Sigmoid colon (tissue), 7 donors: ENCODE results near the gene ALB. TPM values are rescaled to one million over a fixed set of nuclear protein-coding genes. Genes with fewer than 3 reads are reported as not detected.

Source experiments
- DNase-seq: peaks from one replicate; pipeline ENCODE4 v3.0.0-alpha.2; 2019
- H3K27ac ChIP-seq, 4 donors: fragments of 200-600 bp; sonication (generic); one replicate each; pipeline ENCODE4 v1.5.1; 2016 to 2019; ENCODE audit warnings: mild to moderate bottlenecking in 1 of 4
- H3K27me3 ChIP-seq, 3 donors: fragments of 200-600 bp; sonication (generic); one replicate each; pipeline ENCODE4 v1.5.1; 2019; ENCODE audit warnings: mild to moderate bottlenecking in 1 of 3
- H3K36me3 ChIP-seq, 4 donors: fragments of 200-600 bp; sonication (generic); one replicate each; pipeline ENCODE4 v1.5.1; 2016 to 2019
- H3K4me1 ChIP-seq, 4 donors: fragments of 200-600 bp; sonication (generic); one replicate each; pipeline ENCODE4 v1.5.1; 2017 to 2019
- H3K4me3 ChIP-seq, 4 donors: fragments of 200-600 bp; sonication (generic); one replicate each; pipeline ENCODE4 v1.5.1; 2017 to 2019; ENCODE audit warnings: mild to moderate bottlenecking in 2 of 4, moderate library complexity in 1 of 4
- H3K9me3 ChIP-seq, 4 donors: fragments of 200-600 bp in 3 of 4; sonication (generic) in 3 of 4; one replicate each; pipeline versions ENCODE4 v1.5.1 to v1.6.1; 2013 to 2019
- EP300 ChIP-seq, 4 donors: sonication (generic); formaldehyde crosslinking; IDR thresholded peaks; one replicate each; pipeline ENCODE4 v1.6.1; 2017; ENCODE audit warnings: antibody characterized with exemption in 4 of 4
- POLR2A ChIP-seq, 2 donors: fragments of 450-650 bp; IDR thresholded peaks; one replicate each; pipeline ENCODE4 v1.6.1; 2016; ENCODE audit warnings: antibody characterized with exemption in 2 of 2, mild to moderate bottlenecking in 2 of 2, moderate library complexity in 2 of 2
- POLR2AphosphoS5 ChIP-seq, 4 donors: sonication (generic); formaldehyde crosslinking; IDR thresholded peaks; one replicate each; pipeline ENCODE4 v1.6.1; 2017; ENCODE audit warnings: antibody characterized with exemption in 4 of 4
- WGBS, 2 donors: extraction: QIAGEN DNeasy Blood & Tissue Kit; methylation state at CpG; one replicate each; pipeline ENCODE4 v1.1.7; 2013; 5-methylcytosine and 5-hydroxymethylcytosine counted together
- intact Hi-C: fragments of 100-400 bp; cut with DNase I; formaldehyde crosslinking; loops from one replicate; pipeline ENCODE4 v1.15.1; 2023
- polyA plus RNA-seq, 3 donors: library from polyadenylated mRNA; stranded (reverse); fragments of 200-250 nt; gene quantifications; one replicate each; pipeline ENCODE4 v1.2.3, GENCODE V29; 2013
- total RNA-seq, 4 donors: library from RNA; depleted of rRNA; stranded (reverse); fragments of >200 nt; gene quantifications; one replicate each; pipeline ENCODE4 v1.1.0, GENCODE V29; 2016
- TF ChIP-seq, protein P1 (sequence below), 4 experiments: fragments of 450-650 bp in 3 of 4; fragments of 200-600 bp in 1 of 4; IDR thresholded peaks; one replicate each; pipeline ENCODE4 v1.5.1; 2016 to 2019; ENCODE audit warnings: antibody characterized with exemption in 4 of 4, mild to moderate bottlenecking in 3 of 4, moderate library complexity in 2 of 4
- donor health status: healthy with polysubstance abuse.
- donor health status: Bipolar disorder and iron deficiency.
- donor health status: healthy.

The ALB gene
- total and polyA plus RNA-seq, 7 donors: 0.96 TPM; not detected in 6

DNA sequence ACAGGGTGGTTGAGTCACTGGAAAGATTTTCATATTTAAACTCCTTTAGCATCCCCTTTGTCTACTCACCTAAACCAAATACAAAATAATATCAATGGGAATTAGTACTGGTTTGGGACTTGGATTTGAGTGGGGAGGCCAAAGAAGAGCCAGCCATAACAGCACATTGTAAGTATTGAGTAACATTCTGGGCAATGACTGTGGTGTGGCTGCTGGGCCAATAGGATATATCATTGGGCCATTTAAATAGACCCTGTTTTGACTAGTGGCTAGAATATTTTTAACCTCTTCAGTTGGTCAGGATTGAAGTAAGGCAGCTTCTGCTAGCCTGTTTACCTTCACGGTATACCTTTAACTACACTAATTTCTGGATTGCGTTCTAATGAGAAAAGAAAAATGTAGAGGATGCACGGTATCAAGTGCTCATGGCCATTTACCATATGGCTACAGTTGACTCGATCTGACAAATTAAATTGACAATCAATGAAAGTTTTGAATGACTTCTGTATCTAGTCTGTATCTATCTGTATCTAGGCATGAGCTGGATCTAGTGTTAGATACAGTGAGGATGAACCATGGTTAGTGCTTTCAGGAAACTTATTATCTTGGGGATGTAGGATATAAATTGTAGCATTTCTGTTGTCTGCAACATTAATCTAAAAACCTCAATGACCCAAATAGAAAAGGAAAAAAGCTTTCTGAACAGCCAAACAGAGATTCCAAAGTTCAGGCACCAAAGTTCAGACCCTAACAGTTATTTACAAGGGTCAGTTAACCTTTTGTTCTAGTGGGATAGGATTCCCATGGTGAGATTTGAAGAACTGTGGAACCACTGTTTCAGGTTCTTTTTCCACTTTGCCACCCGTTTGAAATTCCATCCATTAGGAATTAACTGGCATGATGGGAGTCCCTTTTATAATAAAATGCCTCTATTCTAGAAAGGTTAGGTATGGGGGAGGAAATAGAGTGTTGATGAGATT, 6.8 kb upstream of the ALB start:
- H3K9me3 ChIP-seq: no peaks in the 10 kb centered on the region
- TF ChIP-seq EP300 (IDR thresholded peaks at IDR 0.05) (no peak), POLR2AphosphoS5 (IDR thresholded peaks at IDR 0.05) (no peak), POLR2A (IDR thresholded peaks at IDR 0.05) (no peak)
- TF ChIP-seq, protein P1, sequence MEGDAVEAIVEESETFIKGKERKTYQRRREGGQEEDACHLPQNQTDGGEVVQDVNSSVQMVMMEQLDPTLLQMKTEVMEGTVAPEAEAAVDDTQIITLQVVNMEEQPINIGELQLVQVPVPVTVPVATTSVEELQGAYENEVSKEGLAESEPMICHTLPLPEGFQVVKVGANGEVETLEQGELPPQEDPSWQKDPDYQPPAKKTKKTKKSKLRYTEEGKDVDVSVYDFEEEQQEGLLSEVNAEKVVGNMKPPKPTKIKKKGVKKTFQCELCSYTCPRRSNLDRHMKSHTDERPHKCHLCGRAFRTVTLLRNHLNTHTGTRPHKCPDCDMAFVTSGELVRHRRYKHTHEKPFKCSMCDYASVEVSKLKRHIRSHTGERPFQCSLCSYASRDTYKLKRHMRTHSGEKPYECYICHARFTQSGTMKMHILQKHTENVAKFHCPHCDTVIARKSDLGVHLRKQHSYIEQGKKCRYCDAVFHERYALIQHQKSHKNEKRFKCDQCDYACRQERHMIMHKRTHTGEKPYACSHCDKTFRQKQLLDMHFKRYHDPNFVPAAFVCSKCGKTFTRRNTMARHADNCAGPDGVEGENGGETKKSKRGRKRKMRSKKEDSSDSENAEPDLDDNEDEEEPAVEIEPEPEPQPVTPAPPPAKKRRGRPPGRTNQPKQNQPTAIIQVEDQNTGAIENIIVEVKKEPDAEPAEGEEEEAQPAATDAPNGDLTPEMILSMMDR (IDR thresholded peaks at IDR 0.05): no peak
- no peak overlapping the region for H3K27ac ChIP-seq
- no peaks in the 10 kb centered on the region for H3K36me3 ChIP-seq
- 84 to 87% methylated on average over 5 of the region's 5 CpGs for WGBS, 2 donors
- no peak for DNase-seq
- intact Hi-C loops: no loop called here
- H3K4me1 ChIP-seq: no peaks in the 10 kb centered on the region
- H3K4me3 ChIP-seq: no peak overlapping the region
- H3K27me3 ChIP-seq: no peaks in the 10 kb centered on the region

DNA sequence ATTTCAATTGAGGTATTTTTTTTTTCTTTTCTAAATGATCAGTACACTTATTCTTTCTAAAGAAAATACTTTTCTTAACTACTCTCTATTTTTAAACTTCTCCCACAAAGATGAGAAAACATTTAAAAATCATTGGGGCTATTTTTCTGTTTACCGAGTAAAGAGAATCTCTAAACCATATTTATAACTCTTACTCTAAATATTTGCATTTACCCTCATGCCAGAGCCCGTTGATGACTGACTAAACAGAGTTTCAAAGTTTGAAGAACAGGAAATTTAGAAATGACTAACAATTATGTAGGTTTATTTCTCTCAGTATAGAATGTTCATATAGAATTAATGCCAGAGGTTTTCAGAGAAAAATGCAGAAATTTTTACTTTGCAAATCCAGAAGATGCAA, 2.7 kb upstream of the ALB start:
- WGBS, 2 donors: 30 to 52% methylated on average over 2 of the region's 2 CpGs

DNA sequence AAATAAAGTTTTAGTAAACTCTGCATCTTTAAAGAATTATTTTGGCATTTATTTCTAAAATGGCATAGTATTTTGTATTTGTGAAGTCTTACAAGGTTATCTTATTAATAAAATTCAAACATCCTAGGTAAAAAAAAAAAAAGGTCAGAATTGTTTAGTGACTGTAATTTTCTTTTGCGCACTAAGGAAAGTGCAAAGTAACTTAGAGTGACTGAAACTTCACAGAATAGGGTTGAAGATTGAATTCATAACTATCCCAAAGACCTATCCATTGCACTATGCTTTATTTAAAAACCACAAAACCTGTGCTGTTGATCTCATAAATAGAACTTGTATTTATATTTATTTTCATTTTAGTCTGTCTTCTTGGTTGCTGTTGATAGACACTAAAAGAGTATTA, 370 bp downstream of the ALB start:
- no peaks in the 10 kb centered on the region for H3K36me3 ChIP-seq
- no peaks in the 10 kb centered on the region for H3K27me3 ChIP-seq
- intact Hi-C loops: no loop called here
- no peak overlapping the region for H3K4me3 ChIP-seq
- H3K27ac ChIP-seq: no peak overlapping the region
- no peaks in the 10 kb centered on the region for H3K9me3 ChIP-seq
- WGBS, 2 donors: 97 to 98% methylated on average over 1 of the region's 1 CpG
- no peak for TF ChIP-seq EP300 (IDR thresholded peaks at IDR 0.05)
- TF ChIP-seq POLR2A (IDR thresholded peaks at IDR 0.05): no peak
- no peak for TF ChIP-seq POLR2AphosphoS5 (IDR thresholded peaks at IDR 0.05)
- TF ChIP-seq, protein P1 (IDR thresholded peaks at IDR 0.05): no peak
- no peaks in the 10 kb centered on the region for H3K4me1 ChIP-seq
- no peak for DNase-seq

More for the DNA sequence above, 2.7 kb upstream of the ALB start:
- intact Hi-C loops: no loop called here
- TF ChIP-seq, protein P1 (IDR thresholded peaks at IDR 0.05): no peak
- no peak for TF ChIP-seq EP300 (IDR thresholded peaks at IDR 0.05)
- no peak for TF ChIP-seq POLR2AphosphoS5 (IDR thresholded peaks at IDR 0.05)
- TF ChIP-seq POLR2A (IDR thresholded peaks at IDR 0.05): no peak
- H3K36me3 ChIP-seq: no peaks in the 10 kb centered on the region
- DNase-seq: no peak
- H3K4me1 ChIP-seq: no peaks in the 10 kb centered on the region
- no peaks in the 10 kb centered on the region for H3K27me3 ChIP-seq
- no peak overlapping the region for H3K4me3 ChIP-seq
- no peak overlapping the region for H3K27ac ChIP-seq
- H3K9me3 ChIP-seq: no peaks in the 10 kb centered on the region

DNA sequence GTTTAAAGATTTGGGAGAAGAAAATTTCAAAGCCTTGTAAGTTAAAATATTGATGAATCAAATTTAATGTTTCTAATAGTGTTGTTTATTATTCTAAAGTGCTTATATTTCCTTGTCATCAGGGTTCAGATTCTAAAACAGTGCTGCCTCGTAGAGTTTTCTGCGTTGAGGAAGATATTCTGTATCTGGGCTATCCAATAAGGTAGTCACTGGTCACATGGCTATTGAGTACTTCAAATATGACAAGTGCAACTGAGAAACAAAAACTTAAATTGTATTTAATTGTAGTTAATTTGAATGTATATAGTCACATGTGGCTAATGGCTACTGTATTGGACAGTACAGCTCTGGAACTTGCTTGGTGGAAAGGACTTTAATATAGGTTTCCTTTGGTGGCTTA, 1.1 kb downstream of the ALB start:
- H3K36me3 ChIP-seq: no peaks in the 10 kb centered on the region
- no peak for TF ChIP-seq EP300 (IDR thresholded peaks at IDR 0.05)
- TF ChIP-seq POLR2A (IDR thresholded peaks at IDR 0.05): no peak
- TF ChIP-seq, protein P1 (IDR thresholded peaks at IDR 0.05): no peak
- TF ChIP-seq POLR2AphosphoS5 (IDR thresholded peaks at IDR 0.05): no peak
- no peak overlapping the region for H3K4me3 ChIP-seq
- no peak overlapping the region for H3K27ac ChIP-seq
- DNase-seq: no peak
- no peaks in the 10 kb centered on the region for H3K4me1 ChIP-seq
- H3K27me3 ChIP-seq: no peaks in the 10 kb centered on the region
- no peaks in the 10 kb centered on the region for H3K9me3 ChIP-seq
- 93 to 98% methylated on average over 2 of the region's 2 CpGs for WGBS, 2 donors
- intact Hi-C loops: no loop called here
